MM.1S (cell line): ENCODE results near the gene ESCO1.

Experiments used
- DNase-seq: peaks from one replicate; pipeline ENCODE4 v3.0.0-alpha.2; 2015
- H2AFZ ChIP-seq: fragments of 300-600 bp; sonication (generic); 2 replicates; pipeline ENCODE4 v1.6.0; 2016; ENCODE audit warnings: antibody characterized with exemption, low read length
- H3F3A ChIP-seq: fragments of 300-600 bp; sonication (generic); 2 replicates; pipeline ENCODE4 v1.6.1; 2016; ENCODE audit warnings: mild to moderate bottlenecking, antibody characterized with exemption, low read length, moderate library complexity, mixed read lengths; ENCODE audit not compliant: insufficient read depth
- H3K27ac ChIP-seq: fragments of 300-600 bp; sonication (generic); 2 replicates; pipeline ENCODE4 v1.5.1; 2016; ENCODE audit warnings: mild to moderate bottlenecking, low read length
- H3K27me3 ChIP-seq: fragments of 300-600 bp; sonication (generic); replicated peaks from 2 replicates; pipeline ENCODE4 v1.6.0; 2016; ENCODE audit warnings: low read length; ENCODE audit not compliant: insufficient read depth
- H3K36me3 ChIP-seq: fragments of 300-600 bp; sonication (generic); replicated peaks from 2 replicates; pipeline ENCODE4 v1.6.1; 2016; ENCODE audit warnings: mild to moderate bottlenecking, low read length, mixed read lengths; ENCODE audit not compliant: insufficient read depth
- H3K4me1 ChIP-seq: fragments of 300-600 bp; sonication (generic); 2 replicates; pipeline ENCODE4 v1.6.1; 2016; ENCODE audit warnings: low read length, mixed read lengths
- H3K4me2 ChIP-seq: fragments of 300-600 bp; sonication (generic); 2 replicates; pipeline ENCODE4 v1.6.0; 2016; ENCODE audit warnings: low read depth, low read length
- H3K4me3 ChIP-seq: fragments of 300-600 bp; sonication (generic); 2 replicates; pipeline ENCODE4 v1.5.1; 2016; ENCODE audit warnings: low read length, mixed read lengths
- H3K79me2 ChIP-seq: fragments of 300-600 bp; sonication (generic); 2 replicates; pipeline ENCODE4 v1.6.1; 2016; ENCODE audit warnings: mixed run types, low read length, mixed read lengths
- H3K9ac ChIP-seq: fragments of 300-600 bp; sonication (generic); 2 replicates; pipeline ENCODE4 v1.6.1; 2016; ENCODE audit warnings: low read length, mixed read lengths
- H3K9me2 ChIP-seq: fragments of 300-600 bp; sonication (generic); replicated peaks from 2 replicates; pipeline ENCODE4 v1.6.1; 2016; ENCODE audit warnings: mild to moderate bottlenecking, low read length, mixed read lengths; ENCODE audit not compliant: insufficient read depth
- H3K9me3 ChIP-seq: fragments of 300-600 bp; sonication (generic); replicated peaks from 2 replicates; pipeline ENCODE4 v1.6.1; 2016; ENCODE audit warnings: mild to moderate bottlenecking, low read length, mixed read lengths; ENCODE audit not compliant: insufficient read depth
- H4K20me1 ChIP-seq: fragments of 300-600 bp; sonication (generic); 2 replicates; pipeline ENCODE4 v1.6.1; 2016; ENCODE audit warnings: mild to moderate bottlenecking, low read length, moderate library complexity, mixed read lengths; ENCODE audit not compliant: insufficient read depth
- EZH2 ChIP-seq: fragments of 300-600 bp; sonication (generic); optimal IDR thresholded peaks from 2 replicates; pipeline ENCODE3; 2017; ENCODE audit warnings: low read depth, mild to moderate bottlenecking, antibody characterized with exemption, low read length, mixed read lengths
- EZH2phosphoT487 ChIP-seq: fragments of 300-600 bp; sonication (generic); IDR thresholded peaks from 2 replicates; pipeline ENCODE4 v1.6.1; 2018; ENCODE audit warnings: antibody characterized with exemption, low read length
- TF ChIP-seq, protein P1 (sequence below): fragments of 300-600 bp; sonication (generic); IDR thresholded peaks from 2 replicates; pipeline ENCODE4 v1.5.1; 2016; ENCODE audit warnings: antibody characterized with exemption, low read length, mixed read lengths

ESCO1 gene

GRCh38 chr18:21636769-21637168 lies 36.3 kb upstream of the ESCO1 start:
- H3K4me3 ChIP-seq, result no peak overlapping the region
- H3K9me2 ChIP-seq, result no peaks in the 10 kb centered on the region
- no peak overlapping the region for H3K4me2 ChIP-seq
- H4K20me1 ChIP-seq, result no peaks in the 10 kb centered on the region
- no peaks in the 10 kb centered on the region for H3K79me2 ChIP-seq
- no peaks in the 10 kb centered on the region for H3K27me3 ChIP-seq
- no peak for TF ChIP-seq EZH2
- TF ChIP-seq, protein P1, sequence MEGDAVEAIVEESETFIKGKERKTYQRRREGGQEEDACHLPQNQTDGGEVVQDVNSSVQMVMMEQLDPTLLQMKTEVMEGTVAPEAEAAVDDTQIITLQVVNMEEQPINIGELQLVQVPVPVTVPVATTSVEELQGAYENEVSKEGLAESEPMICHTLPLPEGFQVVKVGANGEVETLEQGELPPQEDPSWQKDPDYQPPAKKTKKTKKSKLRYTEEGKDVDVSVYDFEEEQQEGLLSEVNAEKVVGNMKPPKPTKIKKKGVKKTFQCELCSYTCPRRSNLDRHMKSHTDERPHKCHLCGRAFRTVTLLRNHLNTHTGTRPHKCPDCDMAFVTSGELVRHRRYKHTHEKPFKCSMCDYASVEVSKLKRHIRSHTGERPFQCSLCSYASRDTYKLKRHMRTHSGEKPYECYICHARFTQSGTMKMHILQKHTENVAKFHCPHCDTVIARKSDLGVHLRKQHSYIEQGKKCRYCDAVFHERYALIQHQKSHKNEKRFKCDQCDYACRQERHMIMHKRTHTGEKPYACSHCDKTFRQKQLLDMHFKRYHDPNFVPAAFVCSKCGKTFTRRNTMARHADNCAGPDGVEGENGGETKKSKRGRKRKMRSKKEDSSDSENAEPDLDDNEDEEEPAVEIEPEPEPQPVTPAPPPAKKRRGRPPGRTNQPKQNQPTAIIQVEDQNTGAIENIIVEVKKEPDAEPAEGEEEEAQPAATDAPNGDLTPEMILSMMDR, result no peak
- no peak for TF ChIP-seq EZH2phosphoT487
- H3F3A ChIP-seq, result 0 out of 2 replicates have a peak, but pooled peaks cover 8% of the 10 kb centered on the region
- no peaks in the 10 kb centered on the region for H3K36me3 ChIP-seq
- no peaks in the 10 kb centered on the region for H3K9me3 ChIP-seq
- no peak for DNase-seq
- no peak overlapping the region for H3K9ac ChIP-seq
- H3K4me1 ChIP-seq, result no peaks in the 10 kb centered on the region
- no peak overlapping the region for H3K27ac ChIP-seq
- H2AFZ ChIP-seq, result no peak overlapping the region

GRCh38 chr18:21634588-21635199 lies 34.2 kb upstream of the ESCO1 start:
- Histone ChIP-seq H3K4me1 (no peaks in the 10 kb centered on the region), H3K4me2 (no peak overlapping the region), H3K27ac (no peak overlapping the region), H3K4me3 (no peak overlapping the region), H3K27me3 (no peaks in the 10 kb centered on the region), H3K9me3 (no peaks in the 10 kb centered on the region), H2AFZ (no peak overlapping the region), H3K9ac (no peak overlapping the region), H4K20me1 (no peaks in the 10 kb centered on the region), H3K36me3 (no peaks in the 10 kb centered on the region), H3K79me2 (no peaks in the 10 kb centered on the region), H3K9me2 (no peaks in the 10 kb centered on the region), H3F3A (0 out of 2 replicates have a peak, but pooled peaks cover 8% of the 10 kb centered on the region)
- DNase-seq, result no peak
- TF ChIP-seq EZH2, result no peak
- no peak for TF ChIP-seq EZH2phosphoT487
- TF ChIP-seq, protein P1, result no peak

GRCh38 chr18:21632393-21632792 lies 31.9 kb upstream of the ESCO1 start:
- Histone ChIP-seq H3F3A (0 out of 2 replicates have a peak, but pooled peaks cover 3% of the 10 kb centered on the region), H3K27me3 (no peaks in the 10 kb centered on the region), H3K9me2 (no peaks in the 10 kb centered on the region), H2AFZ (no peak overlapping the region), H3K4me2 (no peak overlapping the region), H3K27ac (no peak overlapping the region), H3K36me3 (no peaks in the 10 kb centered on the region), H4K20me1 (peaks cover 4% of the 10 kb centered on the region; the same call in 1 of the 2 replicates), H3K79me2 (peaks cover 16% of the 10 kb centered on the region), H3K9ac (no peak overlapping the region), H3K4me1 (no peaks in the 10 kb centered on the region), H3K4me3 (no peak overlapping the region), H3K9me3 (no peaks in the 10 kb centered on the region)
- TF ChIP-seq EZH2phosphoT487, result no peak
- TF ChIP-seq, protein P1, result no peak
- no peak for TF ChIP-seq EZH2
- DNase-seq, result no peak
